CD14-positive monocyte (primary cell): ENCODE results near the gene TBC1D4. TPM values are rescaled to one million over a fixed set of nuclear protein-coding genes. Genes with fewer than 3 reads are reported as not detected.
A peak's percentile ranks its signal among the peaks of the same experiment; 100 is the strongest.

Experiments used
- DNase-seq, 3 donors: peaks; one replicate each; pipeline ENCODE4 v3.0.0-alpha.2; 2011 to 2022
- H2AFZ ChIP-seq: 2 replicates; pipeline ENCODE4 v1.6.0; 2012; ENCODE audit warnings: mild to moderate bottlenecking, low read depth, low read length, inconsistent platforms; ENCODE audit not compliant: insufficient read depth, poor library complexity, severe bottlenecking
- H3K27ac ChIP-seq, 2 donors: 1 replicate in 1 of 2; 2 replicates in 1 of 2; pipeline ENCODE4 v1.5.1; 2012 to 2013; ENCODE audit warnings: low read length in 2 of 2, control low read depth in 1 of 2, inconsistent platforms in 1 of 2, low read depth in 1 of 2, mild to moderate bottlenecking in 1 of 2
- H3K27me3 ChIP-seq, 2 donors: one replicate each; pipeline versions ENCODE4 v1.6.0 to v1.6.1; 2011 to 2013; ENCODE audit warnings: low read length in 2 of 2; ENCODE audit not compliant: control insufficient read depth in 2 of 2, insufficient read depth in 2 of 2
- H3K36me3 ChIP-seq, 2 donors: replicated peaks in 1 of 2; 1 replicate in 1 of 2; 2 replicates in 1 of 2; pipeline versions ENCODE4 v1.5.1 to v1.6.1; 2012 to 2013; ENCODE audit warnings: low read length in 2 of 2, control low read depth in 1 of 2, inconsistent platforms in 1 of 2, mild to moderate bottlenecking in 1 of 2; ENCODE audit not compliant: insufficient read depth in 2 of 2, control insufficient read depth in 1 of 2
- H3K4me1 ChIP-seq, 2 donors: 1 replicate in 1 of 2; 2 replicates in 1 of 2; pipeline versions ENCODE4 v1.5.1 to v1.6.1; 2012 to 2013; ENCODE audit warnings: low read length in 2 of 2, control low read depth in 1 of 2, inconsistent platforms in 1 of 2, mild to moderate bottlenecking in 1 of 2, moderate library complexity in 1 of 2; ENCODE audit not compliant: insufficient read depth in 2 of 2, control insufficient read depth in 1 of 2
- H3K4me2 ChIP-seq: replicated peaks from 2 replicates; pipeline ENCODE3; 2012; ENCODE audit warnings: low read length, moderate library complexity, mild to moderate bottlenecking; ENCODE audit not compliant: poor library complexity, severe bottlenecking; ENCODE audit errors: extremely low read depth
- H3K4me3 ChIP-seq, 3 experiments: fragments of 200-600 bp in 1 of 3; sonication (generic) in 1 of 3; replicated peaks in 1 of 3; 1 replicate in 2 of 3; 2 replicates in 1 of 3; pipeline ENCODE4 v1.5.1; 2011 to 2013; ENCODE audit warnings: low read length in 3 of 3, mild to moderate bottlenecking in 3 of 3, control low read depth in 2 of 3, low read depth in 2 of 3, inconsistent platforms in 1 of 3, moderate library complexity in 1 of 3
- H3K79me2 ChIP-seq: 2 replicates; pipeline ENCODE4 v1.6.0; 2012; ENCODE audit warnings: mild to moderate bottlenecking, control low read depth, inconsistent platforms, low read length, moderate library complexity; ENCODE audit not compliant: insufficient read depth
- H3K9ac ChIP-seq: 2 replicates; pipeline ENCODE4 v1.6.0; 2017; ENCODE audit warnings: low read length, mild to moderate bottlenecking; ENCODE audit not compliant: insufficient read depth, poor library complexity, severe bottlenecking
- H3K9me3 ChIP-seq, 2 donors: replicated peaks in 1 of 2; 1 replicate in 1 of 2; 2 replicates in 1 of 2; pipeline versions ENCODE4 v1.5.1 to v1.6.1; 2012 to 2013; ENCODE audit warnings: low read length in 2 of 2, control low read depth in 1 of 2; ENCODE audit not compliant: control insufficient read depth in 1 of 2, insufficient read depth in 1 of 2
- H4K20me1 ChIP-seq: 2 replicates; pipeline ENCODE4 v1.6.0; 2012; ENCODE audit warnings: mild to moderate bottlenecking, low read length, control low read depth, moderate library complexity; ENCODE audit not compliant: insufficient read depth
- H3K27ac Mint-ChIP-seq, 7 donors: one replicate each; pipeline ENCODE4 v1.8.0; 2020; ENCODE audit warnings: mild to moderate bottlenecking in 7 of 7, mixed read lengths in 7 of 7, moderate library complexity in 6 of 7, inconsistent platforms in 2 of 7
- H3K27me3 Mint-ChIP-seq, 3 donors: one replicate each; pipeline ENCODE4 v1.8.0; 2021 to 2022; ENCODE audit warnings: low read depth in 3 of 3, mild to moderate bottlenecking in 3 of 3, mixed read lengths in 3 of 3, moderate library complexity in 3 of 3, inconsistent platforms in 1 of 3
- H3K36me3 Mint-ChIP-seq, 2 donors: one replicate each; pipeline ENCODE4 v1.8.0; 2020; ENCODE audit warnings: mixed read lengths in 2 of 2, inconsistent platforms in 1 of 2, mild to moderate bottlenecking in 1 of 2
- H3K4me1 Mint-ChIP-seq: one replicate; pipeline ENCODE4 v1.8.0; 2020; ENCODE audit warnings: mild to moderate bottlenecking, mixed read lengths
- H3K4me3 Mint-ChIP-seq, 2 donors: one replicate each; pipeline ENCODE4 v1.8.0; 2020; ENCODE audit warnings: mild to moderate bottlenecking in 2 of 2, mixed read lengths in 2 of 2, moderate library complexity in 1 of 2
- H3K9me3 Mint-ChIP-seq, 7 donors: one replicate each; pipeline ENCODE4 v1.8.0; 2020 to 2022; ENCODE audit warnings: mixed read lengths in 7 of 7, mild to moderate bottlenecking in 6 of 7, moderate library complexity in 6 of 7, inconsistent platforms in 2 of 7
- CTCF ChIP-seq: fragments of 200-600 bp; IDR thresholded peaks from one replicate; pipeline ENCODE4 v1.8.0; 2022; ENCODE audit warnings: antibody characterized with exemption, mild to moderate bottlenecking
- WGBS: methylation state at CpG from one replicate; pipeline ENCODE4 v1.1.5; 2013; ENCODE audit warnings: missing lambda C conversion rate; ENCODE audit not compliant: insufficient coverage; 5-methylcytosine and 5-hydroxymethylcytosine counted together
- intact Hi-C, 2 donors: fragments of 100-400 bp; cut with micrococcal nuclease; formaldehyde crosslinking; loops; one replicate each; pipeline versions ENCODE4 v1.15.0 to v1.15.1; 2023
- polyA plus RNA-seq, 3 donors: library from polyadenylated mRNA; depleted of rRNA in 1 of 3; unstranded in 2 of 3; stranded (reverse) in 1 of 3; fragments of 300-500 nt in 2 of 3; fragments of >200 nt in 1 of 3; fragmentation: Illumina TruSeq in 2 of 3; gene quantifications; 1 replicate in 2 of 3; 2 replicates in 1 of 3; pipeline ENCODE4 v1.2.3, GENCODE V29; 2012 to 2021

Gene TBC1D4
- polyA plus RNA-seq, 3 donors, result 2.0 to 6.7 (median 2.5) TPM

DNA sequence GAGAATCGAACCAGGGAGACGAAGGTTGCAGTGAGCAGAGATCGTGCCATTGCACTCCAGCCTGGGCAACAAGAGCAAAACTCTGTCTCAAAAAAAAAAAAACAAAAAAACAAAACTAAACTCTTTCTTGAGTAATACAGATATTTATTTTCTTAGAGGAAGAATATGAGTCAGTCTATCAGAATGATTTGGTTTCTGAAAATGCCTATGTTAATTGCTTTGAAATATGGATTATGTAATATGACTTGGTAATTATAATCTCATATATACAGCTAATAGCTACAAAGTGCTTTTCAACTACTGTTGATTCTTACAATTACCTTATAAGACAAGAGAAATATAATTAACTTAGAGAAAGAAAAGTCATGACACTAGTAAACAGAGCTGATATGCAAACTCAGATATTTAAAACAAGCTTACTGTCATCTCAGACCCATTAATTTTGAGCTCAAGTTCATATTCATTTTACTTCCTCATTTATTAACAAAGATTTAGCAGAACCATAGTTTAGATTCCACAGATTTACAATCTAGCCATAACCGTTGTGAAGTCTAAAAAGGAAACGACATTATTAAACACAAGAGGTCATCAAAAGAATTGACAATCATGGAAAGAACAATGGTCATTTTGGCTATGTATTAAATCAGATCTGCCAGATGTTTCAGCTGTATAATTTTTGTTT lies 88.0 kb downstream of the TBC1D4 start:
- H3K4me1 ChIP-seq, result peaks cover 7% of the 10 kb centered on the region in 2 donors
- H3K27me3 ChIP-seq, result no peaks in the 10 kb centered on the region
- H3K27ac ChIP-seq, result no peak overlapping the region
- H3K4me3 ChIP-seq, result no peak overlapping the region
- Mint-ChIP-seq H3K27ac (no peak overlapping the region), H3K27me3 (peaks cover 0 to 1% (median 1%) of the 10 kb centered on the region in 3 donors), H3K9me3 (peaks cover 5 to 13% (median 9%) of the 10 kb centered on the region in 7 donors), H3K4me3 (no peak overlapping the region), H3K36me3 (no peaks in the 10 kb centered on the region), H3K4me1 (peaks cover 9% of the 10 kb centered on the region)
- peaks cover 0 to 6% of the 10 kb centered on the region in 2 donors for H3K9me3 ChIP-seq
- no peak overlapping the region for H2AFZ ChIP-seq
- intact Hi-C loops, result no loop called here
- H3K9ac ChIP-seq, result no peak overlapping the region
- H3K4me2 ChIP-seq, result no peak overlapping the region
- H3K36me3 ChIP-seq, result no peaks in the 10 kb centered on the region
- TF ChIP-seq CTCF, result no peak
- H3K79me2 ChIP-seq, result no peaks in the 10 kb centered on the region
- H4K20me1 ChIP-seq, result no peaks in the 10 kb centered on the region
- DNase-seq, result peak in 1 of 3 donors; percentile 5
- no CpG with 5 or more reads among the region's 5 CpGs for WGBS

DNA sequence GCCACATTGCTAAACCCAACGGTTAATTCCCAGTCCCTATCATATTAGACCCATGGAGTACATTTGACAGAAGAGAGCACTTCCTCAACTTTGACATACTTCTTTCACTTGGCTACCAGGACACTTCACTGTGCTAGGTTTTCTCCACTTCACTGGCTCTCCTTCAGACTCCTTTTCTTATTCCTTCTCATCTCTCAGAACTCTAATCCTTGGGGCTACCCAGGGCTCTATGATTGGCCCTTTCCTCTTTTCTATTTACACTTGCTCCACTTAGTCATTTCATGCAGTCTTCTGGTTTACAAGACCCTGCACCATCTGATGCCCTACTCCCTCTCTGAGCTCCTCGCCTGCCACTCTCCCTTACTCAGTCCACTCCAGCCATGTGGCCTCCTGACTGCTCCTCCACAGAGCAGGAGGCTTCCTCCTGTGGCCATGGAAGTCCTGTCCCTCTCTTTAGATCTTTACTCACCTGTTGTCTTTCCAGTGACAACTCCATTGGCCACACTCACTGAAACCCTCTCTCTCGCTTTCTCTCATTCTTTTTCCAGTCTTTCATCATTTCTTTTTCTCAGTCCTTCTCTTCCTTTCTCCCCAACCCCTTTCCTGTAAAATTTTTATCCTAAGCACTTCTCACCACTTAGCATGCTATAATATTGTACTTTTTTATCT lies 90.4 kb downstream of the TBC1D4 start:
- Histone ChIP-seq H3K36me3 (no peaks in the 10 kb centered on the region), H3K9ac (no peak overlapping the region), H3K4me2 (no peak overlapping the region), H3K4me1 (peaks cover 7% of the 10 kb centered on the region in 2 donors), H3K27ac (no peak overlapping the region), H2AFZ (no peak overlapping the region), H3K4me3 (no peak overlapping the region), H3K79me2 (no peaks in the 10 kb centered on the region), H4K20me1 (no peaks in the 10 kb centered on the region), H3K27me3 (no peaks in the 10 kb centered on the region), H3K9me3 (no peaks in the 10 kb centered on the region)
- Mint-ChIP-seq H3K9me3 (no peaks in the 10 kb centered on the region), H3K27ac (no peak overlapping the region), H3K4me1 (peaks cover 9% of the 10 kb centered on the region), H3K4me3 (no peak overlapping the region), H3K36me3 (no peaks in the 10 kb centered on the region), H3K27me3 (peaks cover 0 to 1% (median 1%) of the 10 kb centered on the region in 3 donors)
- no peak for DNase-seq
- 96% methylated on average over 3 of the region's 3 CpGs for WGBS
- intact Hi-C loops, result no loop called here
- no peak for TF ChIP-seq CTCF
